SIG-M5 (cell line): ENCODE results near the gene CAMK2D.
"Not testable (repeated sequence)": the region's sequence is repeated elsewhere in the genome, so short reads cannot be mapped to it uniquely, and the experiment has no call there.

Source experiments
- DNase-seq: peaks from one replicate; lab custom pipeline; 2025; lab: John Stamatoyannopoulos, UW

The CAMK2D gene

GRCh38 chr4:113730467-113731216 is 30.9 kb downstream of the CAMK2D start:
- DNase-seq, result no peak

- no peak for DNase-seq
These were observed 33.7 kb downstream of the CAMK2D start for GRCh38 chr4:113727802-113728201.

DNA sequence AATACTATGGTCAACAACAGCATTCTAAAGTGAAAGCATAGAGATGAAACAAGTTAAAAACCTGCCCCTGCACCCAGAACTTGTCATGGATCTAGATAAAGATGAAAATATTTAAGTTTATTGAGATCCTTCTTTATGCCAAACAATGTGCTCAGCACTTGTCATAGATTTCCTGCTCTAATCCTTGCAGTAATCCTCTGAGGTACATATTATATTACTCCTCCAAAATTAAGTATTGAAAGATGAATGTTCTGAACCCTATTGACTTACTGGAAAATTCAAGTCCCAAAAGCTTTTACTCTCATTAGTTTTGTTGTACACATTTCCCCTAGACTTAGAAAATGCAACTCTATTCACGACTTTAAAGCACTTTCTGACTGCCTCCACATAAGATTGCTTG is 35.6 kb downstream of the CAMK2D start:
- DNase-seq, result no peak

DNA sequence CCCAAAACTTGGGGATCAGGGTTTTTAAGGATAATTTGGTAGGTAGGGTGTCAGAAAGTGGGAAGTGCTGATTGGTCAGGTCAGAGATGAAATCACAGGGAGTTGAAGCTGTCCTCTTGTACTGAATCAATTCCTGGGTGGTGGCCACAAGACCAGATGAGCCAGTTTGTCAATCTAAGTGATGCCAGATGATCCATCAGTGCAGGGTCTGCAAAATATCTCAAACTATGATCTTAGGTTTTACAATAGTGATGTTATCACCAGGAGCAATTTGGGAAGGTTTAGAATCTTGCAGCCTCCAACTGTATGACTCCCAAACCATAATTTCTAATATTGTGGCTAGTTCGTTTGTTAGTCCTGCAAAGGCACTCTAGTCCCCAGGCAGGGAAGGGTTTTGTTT is 43.3 kb downstream of the CAMK2D start:
- DNase-seq, result no peak

DNA sequence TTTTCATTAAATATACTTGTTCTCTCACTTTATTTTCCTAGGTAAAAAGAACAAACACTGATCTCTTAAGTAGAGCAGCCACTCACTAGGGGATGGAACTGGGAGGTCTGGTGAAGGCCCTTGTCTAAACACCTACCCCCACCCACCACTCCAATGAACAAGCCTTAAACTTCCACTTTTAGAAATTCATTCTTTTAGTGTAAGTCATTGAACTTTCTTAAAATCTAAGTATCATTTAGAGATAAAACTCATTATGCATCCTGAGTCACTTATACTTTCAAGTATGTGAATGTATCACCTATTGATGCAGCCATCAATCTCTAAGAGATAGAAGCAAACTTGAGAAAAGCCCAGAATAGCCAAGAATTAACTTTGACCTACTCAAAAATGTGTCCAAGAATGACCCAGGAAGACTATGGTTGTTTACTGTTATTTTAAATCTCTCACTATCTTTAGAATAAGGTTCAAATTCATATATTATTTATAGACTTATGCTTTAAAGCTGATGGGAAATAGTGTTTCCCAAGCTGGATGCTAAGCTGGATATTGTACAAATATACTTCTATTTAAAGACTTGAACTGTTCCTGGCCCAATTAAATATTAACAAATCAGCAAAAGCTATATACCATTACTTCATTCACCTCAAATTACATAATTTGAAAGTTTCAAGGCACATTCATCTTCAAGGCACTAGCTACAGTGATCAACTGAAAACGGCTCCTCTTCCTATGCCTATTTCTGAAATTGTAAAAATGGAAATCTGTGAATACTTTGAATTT is 49.5 kb downstream of the CAMK2D start:
- no peak for DNase-seq

GRCh38 chr4:113708250-113708649 is 53.3 kb downstream of the CAMK2D start:
- DNase-seq, result no peak

DNA sequence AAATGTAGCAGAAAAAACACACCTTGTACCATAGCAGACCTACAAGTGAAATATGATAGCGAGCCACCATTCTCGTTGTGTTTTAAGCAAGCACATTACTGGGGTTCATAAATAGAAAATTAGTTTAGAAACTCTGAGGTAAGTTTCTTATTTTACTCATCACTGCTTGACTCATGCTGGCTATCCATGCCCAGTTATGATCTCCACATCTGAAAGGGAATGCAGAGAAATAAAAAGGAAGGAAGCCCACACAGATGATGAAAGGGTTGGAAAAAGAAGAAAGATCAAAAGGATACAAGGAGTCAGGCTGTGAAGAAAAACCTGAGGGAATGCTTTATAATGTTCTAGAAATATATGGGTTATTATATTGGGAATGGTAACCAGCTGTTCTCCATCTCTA is 54.5 kb downstream of the CAMK2D start:
- no peak for DNase-seq

DNA sequence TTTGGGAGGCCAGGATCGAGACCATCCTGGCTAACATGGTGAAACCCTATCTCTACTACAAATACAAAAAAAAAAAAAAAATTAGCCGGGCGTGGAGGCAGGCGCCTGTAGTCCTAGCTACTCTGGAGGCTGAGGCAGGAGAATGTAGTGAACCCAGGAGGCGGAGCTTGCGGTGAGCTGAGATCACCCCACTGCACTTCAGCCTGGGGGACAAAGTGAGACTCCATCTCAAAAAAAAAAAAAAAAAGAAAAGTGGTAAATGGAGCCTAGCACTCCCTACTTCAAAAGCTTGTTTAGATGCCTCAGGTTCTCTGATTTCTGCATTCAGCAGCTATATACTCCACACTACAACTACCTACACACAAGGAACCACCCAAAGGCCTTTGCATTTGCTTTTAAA is 56.4 kb downstream of the CAMK2D start:
- not testable (repeated sequence) for DNase-seq

DNA sequence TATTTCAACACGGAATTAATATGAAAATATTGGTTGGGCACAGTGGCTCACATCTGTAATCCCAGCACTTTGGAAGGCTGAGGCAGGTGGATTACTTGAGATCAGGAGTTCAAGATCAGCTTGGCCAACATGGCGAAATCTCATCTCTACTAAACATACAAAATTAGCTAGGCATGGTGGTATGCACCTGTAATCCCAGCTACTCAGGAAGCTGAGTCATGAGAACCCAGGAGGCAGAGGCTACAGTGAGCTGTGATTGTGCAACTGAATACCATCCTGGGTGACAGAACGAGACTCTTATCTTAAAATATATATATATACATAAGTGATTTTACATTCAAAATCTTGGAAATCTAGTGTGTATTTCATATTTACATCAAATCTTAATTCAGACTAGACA is 58.9 kb downstream of the CAMK2D start:
- not testable (repeated sequence) for DNase-seq

GRCh38 chr4:113701169-113701568 is 60.4 kb downstream of the CAMK2D start:
- DNase-seq, result no peak

DNA sequence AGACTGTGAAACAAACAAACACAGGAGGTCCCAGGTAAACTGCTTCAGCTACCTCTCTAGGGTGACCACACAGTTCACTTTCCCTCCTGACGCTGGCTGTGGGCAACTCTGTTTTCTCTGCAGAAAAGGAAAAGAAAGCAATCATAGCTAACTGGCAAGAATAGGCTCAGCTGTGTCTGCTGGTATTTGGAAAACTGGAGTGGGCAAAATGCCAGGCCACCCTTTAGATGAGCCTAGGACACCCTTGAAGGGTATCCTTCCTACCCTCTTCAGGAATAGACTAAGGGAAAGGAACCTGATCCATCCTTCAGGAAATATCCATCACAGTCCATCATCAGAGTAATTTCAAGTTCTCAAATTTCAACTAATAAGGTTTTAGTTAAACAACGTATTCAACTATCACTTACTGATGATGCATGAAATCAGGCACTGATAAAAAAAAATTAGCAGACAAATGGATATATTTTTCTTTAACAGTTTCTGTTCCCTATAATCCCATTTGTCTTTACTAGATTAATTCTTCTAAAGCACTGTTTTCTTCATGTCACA is 60.9 kb downstream of the CAMK2D start:
- no peak for DNase-seq

- DNase-seq, result no peak
These were observed 61.8 kb downstream of the CAMK2D start for GRCh38 chr4:113699772-113700171.

DNA sequence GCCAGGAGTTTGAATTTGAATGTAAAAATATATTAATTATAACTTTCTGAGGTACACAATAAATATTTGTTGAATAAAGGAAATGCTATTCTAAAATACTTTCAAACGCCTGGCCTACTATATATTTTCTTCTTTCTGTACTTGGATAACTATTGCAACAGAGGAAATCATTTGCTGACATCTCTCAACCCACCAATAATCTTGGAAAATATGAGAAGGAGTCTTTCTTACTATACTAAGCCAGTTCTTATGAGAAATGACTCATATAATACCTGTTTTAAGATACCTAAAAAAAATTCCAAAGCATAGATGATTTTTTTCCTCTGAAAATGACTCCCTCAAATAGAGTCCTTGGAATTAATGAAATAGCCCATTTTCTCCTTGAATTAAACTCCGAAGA is 64.1 kb downstream of the CAMK2D start:
- DNase-seq, result no peak

GRCh38 chr4:113695328-113696169 is 66.0 kb downstream of the CAMK2D start:
- DNase-seq, result no peak

GRCh38 chr4:113694008-113694407 is 67.5 kb downstream of the CAMK2D start:
- DNase-seq, result no peak

DNA sequence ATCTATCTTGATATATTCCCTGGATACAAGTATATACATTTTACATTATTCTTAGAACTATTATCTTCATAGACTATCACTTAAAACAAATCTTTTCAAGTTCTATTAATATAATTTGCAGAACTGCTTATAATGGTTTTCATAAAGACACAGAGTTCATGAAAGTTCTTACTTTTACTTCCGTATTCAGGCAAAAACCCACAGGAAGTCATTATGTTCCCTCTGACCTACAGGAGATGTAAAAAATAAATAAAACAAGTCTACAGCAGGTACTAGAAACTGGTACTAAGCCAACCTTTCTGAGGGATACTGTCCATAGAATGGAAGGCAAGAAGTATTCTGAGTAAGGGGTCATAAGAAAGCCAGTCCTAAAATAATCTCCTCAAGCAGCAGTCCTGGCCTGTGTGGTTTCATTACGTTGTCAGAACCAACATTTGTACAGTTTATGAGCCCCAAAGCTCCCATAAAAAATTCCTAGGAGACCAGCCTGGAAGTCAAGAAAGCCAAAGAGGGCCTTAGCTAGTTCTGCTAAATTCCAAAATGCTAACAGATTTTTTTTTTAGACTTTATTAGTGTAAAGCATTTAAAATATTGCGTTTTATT is 68.6 kb downstream of the CAMK2D start:
- no peak for DNase-seq

DNA sequence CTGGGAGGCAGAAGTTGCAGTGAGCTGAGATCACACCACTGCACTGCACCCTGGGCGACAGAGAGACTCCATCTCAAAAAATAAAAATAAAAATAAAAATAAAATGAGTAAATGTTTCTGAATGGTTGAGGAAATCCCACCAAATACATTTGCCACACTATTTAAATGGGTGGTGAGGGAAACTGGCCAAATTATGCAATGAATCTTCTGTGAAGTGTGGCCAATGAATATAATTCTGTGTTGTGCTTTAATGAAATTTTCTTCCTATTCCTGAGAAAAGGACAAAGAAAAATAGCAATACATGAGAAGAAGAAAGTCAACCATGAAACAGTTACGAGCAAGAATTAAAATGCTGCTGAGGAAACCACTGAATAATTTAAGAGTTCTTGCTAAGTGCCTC is 69.9 kb downstream of the CAMK2D start:
- no peak for DNase-seq

GRCh38 chr4:113689394-113689793 is 72.1 kb downstream of the CAMK2D start:
- DNase-seq, result no peak

- DNase-seq, result no peak
These were observed 74.3 kb downstream of the CAMK2D start for GRCh38 chr4:113687067-113687718.

GRCh38 chr4:113685157-113685556 is 76.4 kb downstream of the CAMK2D start:
- DNase-seq, result not testable (repeated sequence)

GRCh38 chr4:113684534-113685091 is 76.9 kb downstream of the CAMK2D start:
- DNase-seq, result no peak
